Astrocyte of the cerebellum (primary cell): ENCODE results near the gene PHOX2A.

Source experiments
- DNase-seq: peaks from one replicate; pipeline ENCODE4 v3.0.0-alpha.2; 2011; ENCODE audit warnings: low read depth
- H3K4me3 ChIP-seq: 2 replicates; pipeline ENCODE4 v1.5.1; 2011; ENCODE audit warnings: mild to moderate bottlenecking, low read depth, low read length, moderate library complexity
- in situ Hi-C: cut with HindIII; loops from 2 replicates; pipeline ENCODE4 v1.10.0; 2017; ENCODE audit warnings: low sequenced_read_pairs
- TF ChIP-seq, protein P1 (sequence below): IDR thresholded peaks from 2 replicates; pipeline ENCODE4 v1.5.1; 2012; ENCODE audit warnings: low read length, low read depth, moderate library complexity, mild to moderate bottlenecking; ENCODE audit errors: missing control alignments

PHOX2A gene

DNA sequence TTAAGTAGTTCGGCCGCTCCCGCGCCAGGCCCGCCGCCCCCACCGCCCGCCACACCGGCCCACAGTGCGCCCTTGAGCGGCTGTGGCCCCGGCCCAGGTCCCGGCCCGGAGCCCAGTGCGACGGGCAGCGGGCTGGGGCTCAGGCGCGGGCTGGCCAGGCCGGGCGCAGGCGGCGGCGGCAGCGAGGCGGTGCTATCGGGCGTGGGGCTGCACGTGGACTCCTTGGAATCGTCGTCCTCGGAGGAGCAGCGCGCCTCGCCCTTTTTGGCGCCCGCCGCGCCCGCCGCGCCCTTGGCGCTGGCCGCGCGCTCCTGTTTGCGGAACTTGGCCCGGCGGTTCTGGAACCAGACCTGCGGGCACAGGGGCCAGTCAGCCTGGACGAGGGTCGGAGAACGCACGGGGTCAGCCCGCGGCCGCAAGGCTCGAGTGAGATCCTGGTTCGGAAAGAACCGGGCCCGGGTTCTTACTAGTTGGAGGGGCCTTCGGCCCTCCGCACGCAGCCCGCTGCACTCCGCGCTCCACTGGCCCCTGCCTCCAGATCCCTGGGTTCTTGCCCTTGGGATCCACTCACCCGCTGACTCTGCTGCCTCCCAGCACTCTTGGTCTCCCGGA, 4.0 kb downstream of the PHOX2A start:
- no peak for DNase-seq
- peak overlapping the region; percentile 18 for H3K4me3 ChIP-seq
- TF ChIP-seq, protein P1, sequence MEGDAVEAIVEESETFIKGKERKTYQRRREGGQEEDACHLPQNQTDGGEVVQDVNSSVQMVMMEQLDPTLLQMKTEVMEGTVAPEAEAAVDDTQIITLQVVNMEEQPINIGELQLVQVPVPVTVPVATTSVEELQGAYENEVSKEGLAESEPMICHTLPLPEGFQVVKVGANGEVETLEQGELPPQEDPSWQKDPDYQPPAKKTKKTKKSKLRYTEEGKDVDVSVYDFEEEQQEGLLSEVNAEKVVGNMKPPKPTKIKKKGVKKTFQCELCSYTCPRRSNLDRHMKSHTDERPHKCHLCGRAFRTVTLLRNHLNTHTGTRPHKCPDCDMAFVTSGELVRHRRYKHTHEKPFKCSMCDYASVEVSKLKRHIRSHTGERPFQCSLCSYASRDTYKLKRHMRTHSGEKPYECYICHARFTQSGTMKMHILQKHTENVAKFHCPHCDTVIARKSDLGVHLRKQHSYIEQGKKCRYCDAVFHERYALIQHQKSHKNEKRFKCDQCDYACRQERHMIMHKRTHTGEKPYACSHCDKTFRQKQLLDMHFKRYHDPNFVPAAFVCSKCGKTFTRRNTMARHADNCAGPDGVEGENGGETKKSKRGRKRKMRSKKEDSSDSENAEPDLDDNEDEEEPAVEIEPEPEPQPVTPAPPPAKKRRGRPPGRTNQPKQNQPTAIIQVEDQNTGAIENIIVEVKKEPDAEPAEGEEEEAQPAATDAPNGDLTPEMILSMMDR = no peak
- in situ Hi-C loops = loop anchor here (10.0 kb wide), 1 partner anchor 105 kb away; no protein-coding TSS in a partner anchor

DNA sequence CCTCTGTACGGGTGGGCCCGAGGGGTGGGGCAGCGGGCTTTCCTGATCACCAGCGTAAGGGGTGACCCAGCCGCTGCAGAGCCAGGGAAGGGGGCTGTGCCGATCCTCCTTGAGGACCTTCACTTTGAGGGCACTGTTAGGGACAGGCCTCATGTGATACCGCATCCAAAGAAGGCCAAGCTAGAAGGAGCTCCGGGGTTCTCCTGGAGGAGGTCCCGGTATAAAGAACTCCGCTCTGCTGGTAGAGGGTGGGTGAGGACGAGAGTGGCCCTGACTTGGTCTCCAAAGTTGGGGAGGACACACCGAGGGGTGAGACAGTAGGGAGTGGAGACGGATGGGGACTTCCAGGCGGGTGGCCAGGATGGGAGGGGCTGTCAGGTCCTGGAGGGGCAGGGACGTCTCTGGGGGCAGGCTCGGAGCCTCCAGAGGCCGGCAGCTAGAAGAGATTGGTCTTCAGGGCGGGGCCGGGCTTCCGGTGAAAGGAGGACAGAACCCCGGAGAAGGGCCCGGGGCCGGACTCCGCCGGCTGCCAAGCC, 4.6 kb downstream of the PHOX2A start:
- in situ Hi-C loops = no loop called here
- no peak for DNase-seq
- H3K4me3 ChIP-seq = peak overlapping the region; percentile 18
- TF ChIP-seq, protein P1 = no peak

DNA sequence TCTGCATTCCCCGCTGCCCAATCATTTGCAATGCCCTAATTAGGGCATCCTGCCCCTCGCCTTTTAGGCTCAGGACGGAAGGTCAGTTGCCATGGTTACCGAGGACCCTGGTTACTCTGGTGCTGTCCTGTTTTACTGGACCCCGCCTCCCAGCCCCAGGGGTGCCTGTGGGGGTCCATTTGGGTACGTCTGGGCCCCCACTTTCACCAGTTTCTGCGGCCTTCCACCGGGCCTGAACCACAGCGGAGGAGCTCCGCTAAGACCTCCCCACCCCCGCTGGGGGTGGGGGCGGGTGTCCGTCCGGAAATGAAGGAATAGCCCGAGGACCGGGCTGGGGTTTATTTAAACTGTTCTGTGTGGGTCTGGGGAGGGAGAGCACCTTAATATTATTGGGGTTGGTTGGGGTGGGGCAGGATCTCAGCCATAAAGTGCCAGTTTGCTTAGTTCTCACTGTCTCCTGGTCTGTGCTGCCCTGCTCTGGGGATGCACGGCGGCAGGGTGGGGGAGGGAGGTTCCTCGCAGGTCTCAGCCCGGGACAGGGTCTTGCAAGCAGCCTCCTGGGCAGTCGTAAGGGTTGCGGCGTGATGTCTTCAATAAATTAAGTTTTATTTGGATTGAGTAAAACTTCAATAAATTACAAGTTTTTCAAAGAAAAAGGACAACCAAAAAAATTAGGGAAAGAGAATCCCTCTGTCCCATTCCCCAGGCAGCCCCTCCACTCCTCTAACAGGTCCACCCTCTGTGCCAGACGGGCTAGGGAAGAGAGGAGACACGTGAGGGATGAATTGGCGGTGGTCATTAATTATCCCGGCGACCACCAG, 5.3 kb downstream of the PHOX2A start:
- in situ Hi-C loops = no loop called here
- H3K4me3 ChIP-seq = no peak overlapping the region
- DNase-seq = no peak
- TF ChIP-seq, protein P1 = no peak

DNA sequence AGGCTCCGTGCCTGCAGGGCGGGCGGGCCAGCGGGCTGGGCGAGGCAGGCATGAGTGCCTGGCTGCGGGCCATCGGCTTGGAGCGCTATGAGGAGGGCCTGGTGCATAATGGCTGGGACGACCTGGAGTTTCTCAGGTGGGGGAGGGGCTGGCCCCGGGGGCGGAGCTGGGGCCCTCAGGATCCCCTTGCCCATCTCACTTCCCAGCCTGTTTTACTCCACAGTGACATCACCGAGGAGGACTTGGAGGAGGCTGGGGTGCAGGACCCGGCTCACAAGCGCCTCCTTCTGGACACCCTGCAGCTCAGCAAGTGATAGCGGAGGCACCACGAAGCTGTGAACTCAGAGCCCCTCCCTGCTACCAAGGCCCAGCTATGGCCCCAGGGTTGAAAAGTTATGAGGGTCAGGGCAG, 5.9 kb downstream of the PHOX2A start:
- peak; percentile 29 for DNase-seq
- TF ChIP-seq, protein P1 = peak; percentile 83
- in situ Hi-C loops = no loop called here
- H3K4me3 ChIP-seq = no peak overlapping the region

DNA sequence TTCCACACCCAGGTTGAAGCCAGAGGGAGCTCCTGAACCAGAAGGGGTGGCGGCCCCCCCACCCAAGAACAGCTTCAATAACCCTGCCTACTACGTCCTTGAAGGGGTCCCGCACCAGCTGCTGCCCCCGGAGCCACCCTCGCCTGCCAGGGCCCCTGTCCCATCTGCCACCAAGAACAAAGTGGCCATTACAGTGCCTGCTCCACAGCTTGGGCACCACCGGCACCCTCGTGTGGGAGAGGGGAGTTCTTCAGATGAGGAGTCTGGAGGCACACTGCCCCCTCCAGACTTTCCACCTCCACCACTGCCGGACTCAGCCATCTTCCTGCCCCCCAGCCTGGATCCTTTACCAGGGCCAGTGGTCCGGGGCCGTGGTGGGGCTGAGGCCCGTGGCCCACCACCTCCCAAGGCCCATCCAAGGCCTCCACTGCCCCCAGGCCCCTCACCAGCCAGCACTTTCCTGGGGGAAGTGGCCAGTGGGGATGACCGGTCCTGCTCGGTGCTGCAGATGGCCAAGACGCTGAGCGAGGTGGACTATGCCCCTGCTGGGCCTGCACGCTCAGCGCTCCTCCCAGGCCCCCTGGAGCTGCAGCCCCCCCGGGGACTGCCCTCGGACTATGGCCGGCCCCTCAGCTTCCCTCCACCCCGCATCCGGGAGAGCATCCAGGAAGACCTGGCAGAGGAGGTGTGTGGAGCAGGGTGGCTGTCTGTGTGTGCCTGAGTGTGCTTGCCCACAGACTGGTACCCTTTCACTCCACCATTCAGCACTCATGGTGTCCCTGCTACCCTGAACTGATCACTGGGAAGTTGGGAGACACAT, 6.7 kb downstream of the PHOX2A start:
- no peak overlapping the region for H3K4me3 ChIP-seq
- in situ Hi-C loops = no loop called here
- TF ChIP-seq, protein P1 = no peak
- DNase-seq = no peak

DNA sequence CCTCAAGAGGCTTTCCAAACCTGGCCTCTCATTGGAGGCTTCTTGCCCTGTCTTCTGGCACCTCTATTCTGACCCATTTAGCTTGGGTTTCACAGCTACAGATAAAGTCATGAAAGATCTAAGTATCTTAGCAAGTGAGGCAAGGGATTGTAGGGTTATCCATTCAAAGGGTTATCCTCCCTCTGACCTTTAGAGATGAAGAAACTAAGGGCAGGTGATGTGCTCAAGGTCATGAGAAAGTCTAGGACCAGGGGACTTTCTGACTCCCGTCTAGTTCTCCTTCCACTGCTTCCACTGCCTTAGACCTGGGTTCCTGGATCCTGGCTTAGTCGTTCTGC, 7.2 kb downstream of the PHOX2A start:
- in situ Hi-C loops = no loop called here
- H3K4me3 ChIP-seq = no peak overlapping the region
- TF ChIP-seq, protein P1 = no peak
- DNase-seq = no peak
